Hippocampal formation (tissue), 2 donors: ENCODE measurements around the gene OSBPL3.
A peak's percentile ranks its signal among the peaks of the same experiment; 100 is the strongest.

ENCODE experiments used
- DNase-seq, 2 donors: peaks; one replicate each; lab custom pipeline; 2025; lab: John Stamatoyannopoulos, UW

OSBPL3 gene

DNA sequence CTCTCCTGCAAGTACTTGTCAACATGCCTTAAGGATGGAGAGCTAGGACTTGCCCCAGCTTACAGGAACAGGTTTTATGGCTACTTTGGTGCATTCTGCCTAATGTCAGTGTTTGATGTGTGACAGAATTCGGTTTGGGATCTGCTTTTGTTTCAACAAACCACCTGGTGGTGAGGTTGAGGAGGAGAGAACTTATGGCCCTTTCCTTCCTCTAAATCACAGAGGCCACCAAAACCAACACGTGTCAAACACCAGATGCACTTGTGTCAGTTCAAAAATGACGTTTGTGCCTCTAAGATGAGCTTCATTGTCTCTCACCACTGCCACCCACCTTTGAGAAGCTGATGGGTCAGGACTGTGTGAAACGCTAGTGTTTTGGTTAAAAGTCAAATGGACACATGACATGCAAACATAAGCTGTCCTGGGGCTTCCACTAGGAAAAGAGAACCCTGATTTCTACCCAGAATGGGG is 83.9 kb downstream of the OSBPL3 start:
- no peak for DNase-seq

- DNase-seq: no peak
These were observed 85.4 kb downstream of the OSBPL3 start for GRCh38 chr7:24894429-24895221.

GRCh38 chr7:24891311-24891735 is 88.7 kb downstream of the OSBPL3 start:
- no peak for DNase-seq

GRCh38 chr7:24889611-24890010 is 90.4 kb downstream of the OSBPL3 start:
- DNase-seq: no peak

- DNase-seq: no peak
These were observed 91.3 kb downstream of the OSBPL3 start for GRCh38 chr7:24888653-24889052.

DNA sequence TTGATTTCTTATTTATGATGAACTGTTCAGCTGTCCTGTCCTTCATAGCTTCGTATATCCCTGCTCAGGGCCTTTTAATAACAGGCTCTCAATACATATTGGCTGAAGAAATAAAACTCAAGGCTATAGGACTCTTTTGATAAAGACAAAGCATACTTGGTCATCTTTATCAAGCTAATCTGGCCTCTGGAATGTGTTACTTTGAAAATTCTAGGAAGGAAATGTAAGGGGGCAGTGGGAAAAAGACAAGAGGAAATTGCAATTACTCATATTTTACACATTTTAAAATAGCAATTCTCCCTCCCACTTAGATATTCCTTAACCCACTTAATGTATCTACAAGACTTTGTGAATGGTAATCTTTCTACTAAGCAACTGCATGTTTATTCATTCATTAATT is 94.3 kb downstream of the OSBPL3 start:
- no peak for DNase-seq

- DNase-seq: no peak
These were observed 94.7 kb downstream of the OSBPL3 start for GRCh38 chr7:24885305-24885704.

- DNase-seq: no peak
These were observed 95.6 kb downstream of the OSBPL3 start for GRCh38 chr7:24884401-24884800.

DNA sequence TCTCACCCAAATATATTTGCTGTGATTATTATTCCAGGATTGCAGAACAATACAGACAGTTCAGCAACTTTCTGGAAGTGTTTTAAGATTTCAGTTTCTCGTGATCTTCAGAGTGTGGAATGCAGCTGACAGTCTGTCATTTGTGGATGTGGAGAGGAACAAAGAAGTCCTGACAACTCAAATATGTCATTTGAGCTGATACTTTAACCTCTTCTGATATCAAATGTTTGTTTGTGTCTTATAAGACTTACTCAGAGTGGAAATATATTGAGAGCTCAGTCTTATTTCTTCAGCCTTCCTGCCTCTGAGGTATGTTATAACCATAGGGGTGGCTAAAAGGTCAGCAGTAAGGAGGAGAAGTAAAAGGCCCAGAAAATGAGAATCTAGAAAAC is 96.4 kb downstream of the OSBPL3 start:
- no peak for DNase-seq

DNA sequence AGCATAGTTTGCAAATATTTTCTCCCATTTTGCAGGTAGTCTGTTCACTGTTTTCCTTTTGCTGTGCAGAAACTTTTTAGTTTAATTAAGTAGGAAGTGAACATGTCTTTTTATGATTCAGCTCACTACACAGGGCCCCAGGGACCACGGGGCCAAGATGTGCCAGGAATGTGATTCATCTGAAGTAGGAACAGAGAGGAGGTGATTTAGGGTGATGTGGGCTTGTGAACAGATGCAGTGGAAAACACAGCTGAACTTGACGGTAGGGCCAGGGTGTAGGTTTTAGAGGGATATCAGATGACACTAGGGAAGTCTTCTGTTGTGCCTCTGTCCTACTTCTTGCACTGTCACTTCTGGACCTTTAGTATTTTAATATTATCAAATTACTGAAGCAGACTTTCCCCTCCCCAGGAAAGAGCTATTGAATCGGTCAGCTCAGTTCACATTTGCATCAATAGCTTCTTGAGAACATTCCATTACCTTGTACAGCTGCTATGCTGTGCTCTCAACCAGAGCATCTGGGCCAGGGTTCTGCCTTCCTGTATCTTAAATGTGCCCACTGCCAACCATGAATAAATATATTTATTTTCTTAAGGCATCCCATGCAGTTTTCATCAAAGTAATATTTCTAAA is 96.9 kb downstream of the OSBPL3 start:
- no peak for DNase-seq

DNA sequence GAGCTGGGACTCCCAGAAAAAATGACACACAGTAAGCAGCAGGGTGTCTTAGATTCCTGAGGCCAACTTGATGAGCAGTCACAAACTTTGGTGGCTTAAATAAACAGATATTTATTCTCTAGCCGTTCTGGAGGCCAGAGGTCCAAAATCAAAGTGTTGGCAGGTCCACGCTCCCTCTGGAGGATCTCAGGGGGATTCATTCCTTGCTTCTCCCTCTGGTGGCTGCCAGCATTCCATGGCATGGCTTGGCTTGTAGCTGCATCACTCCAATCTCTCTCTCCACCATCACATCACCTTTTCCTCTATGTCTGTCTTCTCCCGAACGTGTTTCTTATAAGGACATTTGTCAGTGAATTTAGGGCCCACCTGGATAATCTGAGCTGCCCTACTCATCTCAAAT is 98.4 kb downstream of the OSBPL3 start:
- DNase-seq: no peak

- DNase-seq: no peak
These were observed 99.1 kb downstream of the OSBPL3 start for GRCh38 chr7:24880886-24881285.

DNA sequence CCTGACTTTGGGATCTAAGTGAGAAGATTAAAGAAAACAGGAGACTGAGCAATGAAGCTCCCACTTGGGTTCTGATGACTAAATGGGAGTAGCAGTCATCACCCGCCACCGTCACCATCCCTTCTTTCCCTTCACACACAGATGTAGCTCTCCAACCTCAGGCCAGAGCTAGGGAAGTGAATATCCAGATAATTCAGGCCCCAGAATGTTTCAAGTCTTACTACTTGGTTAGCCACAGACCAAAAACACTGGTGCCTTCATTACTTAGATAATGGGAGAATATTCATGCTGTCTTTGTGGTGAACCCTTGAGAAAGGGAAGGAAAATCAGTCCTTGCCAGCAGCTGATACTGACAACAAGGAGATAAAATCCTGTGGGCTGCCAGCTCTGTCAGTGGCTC is 100.7 kb downstream of the OSBPL3 start:
- DNase-seq: no peak

GRCh38 chr7:24877790-24878311 is 102.1 kb downstream of the OSBPL3 start:
- peak in 1 of 2 donors; percentile 73 for DNase-seq

GRCh38 chr7:24874791-24875190 is 105.2 kb downstream of the OSBPL3 start:
- no peak for DNase-seq

DNA sequence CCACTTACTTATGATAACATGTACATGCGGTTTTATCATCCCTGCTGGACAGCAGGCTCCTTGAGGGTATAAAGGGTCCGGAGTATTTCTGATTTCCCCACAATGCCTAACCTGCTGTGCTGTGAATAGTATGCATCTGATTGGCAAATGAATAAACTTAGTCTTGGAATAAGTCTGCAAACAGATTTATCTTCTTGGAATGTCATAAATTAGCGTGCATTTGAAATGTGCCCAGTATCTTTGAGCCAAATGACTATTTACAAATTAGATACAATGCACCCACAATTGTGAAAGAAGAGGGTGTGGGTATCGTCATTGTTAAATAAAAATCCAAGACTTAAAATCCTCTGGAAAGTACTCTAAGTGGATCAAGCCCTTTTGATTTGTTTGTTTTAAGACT is 106.0 kb downstream of the OSBPL3 start:
- no peak for DNase-seq

DNA sequence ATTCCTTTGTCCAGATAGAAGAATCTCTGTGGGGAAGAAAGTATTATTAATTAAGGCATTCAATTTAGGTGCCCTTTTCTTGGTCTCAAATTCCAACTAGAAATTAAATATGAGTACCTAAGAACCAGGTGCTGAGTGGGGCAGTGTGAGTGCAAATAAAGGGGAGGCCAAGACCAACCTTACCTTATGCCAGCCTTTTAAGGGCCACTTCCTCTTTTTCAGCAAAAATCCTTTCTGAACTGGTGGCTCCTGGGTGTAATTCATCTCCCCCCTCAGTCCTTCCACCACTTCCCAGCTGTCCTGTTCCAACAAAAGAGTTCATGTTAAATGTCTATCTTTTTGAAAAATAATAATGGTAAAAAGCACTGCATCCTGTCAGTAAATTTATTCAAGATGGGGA is 108.2 kb downstream of the OSBPL3 start:
- no peak for DNase-seq

DNA sequence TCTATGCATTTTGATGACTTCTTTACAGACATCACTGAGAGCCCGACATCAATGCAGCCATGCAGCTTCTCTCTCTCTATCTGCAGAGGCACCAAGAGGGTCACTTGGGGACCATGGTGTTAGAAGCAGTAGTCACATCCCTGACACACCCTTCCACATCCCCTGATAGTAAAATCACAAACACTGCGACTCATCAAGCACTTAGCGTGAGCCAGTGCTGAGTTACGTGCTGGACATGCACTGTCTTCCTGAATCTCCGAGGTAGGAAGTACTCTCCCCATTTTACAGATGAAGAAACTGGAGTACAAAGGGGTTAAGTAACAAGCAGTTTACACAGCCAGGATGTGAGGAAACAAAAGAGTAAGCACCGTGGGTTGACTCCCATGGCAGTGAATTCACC is 109.2 kb downstream of the OSBPL3 start:
- DNase-seq: no peak

DNA sequence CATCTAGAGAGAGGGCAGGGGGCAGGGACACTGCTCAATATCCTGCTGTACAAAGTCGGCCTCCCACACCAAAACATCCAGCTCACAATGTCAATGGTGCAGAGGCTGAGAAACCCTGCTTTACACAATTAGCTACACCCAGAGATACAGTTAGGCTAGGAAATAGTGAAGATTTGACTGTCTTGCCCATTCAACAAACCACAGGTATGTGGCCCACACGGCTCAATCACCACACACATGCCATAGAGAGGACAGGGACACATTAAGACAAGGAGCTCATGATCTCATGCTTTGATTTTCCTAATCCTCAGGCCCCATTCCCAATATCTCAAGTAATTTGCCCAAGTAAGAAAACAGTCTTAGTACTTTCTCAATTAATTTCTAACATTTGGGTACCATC is 110.4 kb downstream of the OSBPL3 start:
- DNase-seq: no peak

DNA sequence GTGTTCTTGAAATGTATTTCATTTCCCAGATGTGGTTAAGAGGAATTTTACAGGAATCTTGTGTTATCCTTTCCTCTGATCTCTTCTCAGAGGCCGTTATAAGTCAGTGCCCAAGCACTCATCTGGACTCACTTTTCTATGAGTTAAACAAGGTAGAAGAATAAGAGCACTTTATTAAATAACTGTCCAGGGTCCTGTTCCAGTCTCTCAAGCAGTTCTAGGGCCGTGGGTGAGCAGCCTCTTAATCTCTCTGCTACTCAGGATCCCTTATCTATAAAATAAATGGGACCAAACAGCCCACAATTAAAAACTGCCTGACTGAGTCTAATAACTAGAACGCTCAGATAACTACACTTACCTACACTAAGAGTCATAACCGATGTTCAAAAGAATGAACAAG is 111.2 kb downstream of the OSBPL3 start:
- no peak for DNase-seq

DNA sequence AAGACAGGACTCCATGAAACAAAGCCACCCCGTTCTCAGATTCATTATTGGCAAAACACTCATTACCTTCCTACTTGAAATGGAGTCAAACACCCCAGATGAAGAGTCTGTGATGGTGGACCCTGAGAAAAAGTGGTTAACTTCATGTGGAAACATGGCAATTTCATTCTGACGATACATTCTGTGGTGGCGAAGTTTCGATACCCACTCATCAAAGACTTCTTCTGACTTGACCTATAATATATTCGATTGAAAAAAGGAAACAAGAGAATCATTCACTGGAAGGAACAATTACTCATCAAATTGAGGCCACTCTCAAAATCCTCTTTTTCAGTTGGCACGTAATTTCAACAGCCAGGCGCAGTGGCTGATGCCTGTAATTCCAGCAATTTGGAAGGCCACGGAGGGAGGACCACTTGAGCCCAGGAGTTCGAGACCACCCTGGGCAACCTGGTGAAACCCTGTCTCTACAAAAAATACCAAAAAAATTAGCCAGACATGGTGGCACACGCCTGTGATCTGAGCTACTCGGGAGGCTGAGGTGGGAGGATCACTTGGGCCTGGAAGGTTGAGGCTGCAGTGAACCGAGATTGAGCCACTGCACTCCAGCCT is 113.9 kb downstream of the OSBPL3 start:
- DNase-seq: no peak

DNA sequence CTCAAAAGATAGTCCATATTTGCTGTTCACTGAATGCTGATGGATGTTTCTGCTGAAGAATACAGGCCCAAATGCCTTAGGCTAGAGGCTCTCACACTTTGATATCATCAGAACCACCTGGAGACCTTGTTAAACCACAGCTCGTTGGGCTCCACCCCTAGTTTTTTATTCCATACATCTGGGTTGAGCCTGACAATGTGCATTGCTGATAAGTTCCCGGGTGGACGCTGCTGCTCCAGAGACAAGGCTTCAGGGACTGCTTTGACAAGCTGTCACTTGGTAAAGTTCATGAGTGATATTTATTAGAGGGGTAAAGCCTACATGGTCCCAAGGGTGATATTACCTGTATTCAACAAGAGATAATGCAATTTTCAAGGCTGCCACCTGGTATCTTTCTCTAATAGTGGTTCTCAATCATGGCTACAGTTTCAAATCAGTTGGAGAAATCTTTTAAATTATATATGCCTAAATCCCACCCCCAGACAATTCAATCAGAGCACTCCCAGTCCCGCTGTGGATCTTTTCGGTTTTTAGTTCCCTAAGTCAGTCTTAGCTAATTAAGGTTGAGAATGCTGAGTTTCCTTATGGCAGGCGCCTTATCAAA is 115.7 kb downstream of the OSBPL3 start:
- DNase-seq: no peak
